Cerebellar nuclear complex (tissue), 1 donor: ENCODE data around the gene CATSPER3.

Experiments
- DNase-seq, 2 experiments: peaks; one replicate each; lab custom pipeline; 2025; lab: John Stamatoyannopoulos, UW

Gene CATSPER3

GRCh38 chr5:134967607-134968006 lies at the start of gene CATSPER3:
Gene CATSPER3 (plus strand): TSS chr5:134967907. CDS start chr5:134967992, 85 bp downstream.
- no peak for DNase-seq

- DNase-seq = no peak
Observed at GRCh38 chr5:134918861-134919260, 48.8 kb upstream of the CATSPER3 start.

DNA sequence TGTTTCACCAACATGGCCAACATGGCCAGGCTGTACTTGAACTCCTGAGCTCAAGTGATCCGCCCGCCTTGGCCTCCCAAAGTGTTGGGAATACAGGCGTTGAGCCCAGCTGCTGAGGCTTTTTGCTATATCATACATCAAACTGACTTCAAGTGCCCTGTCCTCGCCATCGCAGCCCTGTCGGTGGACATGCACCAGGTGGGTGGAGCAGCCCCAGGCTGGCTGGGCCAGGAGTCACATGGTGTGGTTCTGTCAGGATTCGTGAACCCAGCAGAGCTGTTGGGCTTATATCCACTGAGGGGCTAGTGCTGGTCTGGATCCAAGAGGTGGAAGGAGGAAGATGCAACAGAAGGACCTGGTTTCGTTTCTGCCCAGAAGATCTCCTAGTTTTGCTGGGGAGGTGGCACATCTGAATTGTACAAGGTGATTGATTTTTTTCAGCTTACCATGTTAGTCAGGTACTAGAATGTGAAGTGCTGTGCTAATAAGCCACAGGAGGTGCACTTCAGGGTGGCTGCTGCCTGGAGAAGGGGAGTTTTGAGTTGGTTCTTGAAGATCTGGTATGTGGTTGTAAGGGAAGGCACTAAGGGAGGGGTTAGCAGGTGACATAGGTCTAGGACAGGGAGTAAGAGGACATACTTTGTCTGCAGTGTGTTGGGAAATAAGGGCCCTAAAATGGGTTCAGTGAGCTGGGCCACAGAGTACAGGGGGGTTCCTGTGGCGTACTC lies 46.7 kb upstream of the CATSPER3 start:
- no peak for DNase-seq

GRCh38 chr5:134932508-134932907 lies 35.2 kb upstream of the CATSPER3 start:
- DNase-seq = no peak

DNA sequence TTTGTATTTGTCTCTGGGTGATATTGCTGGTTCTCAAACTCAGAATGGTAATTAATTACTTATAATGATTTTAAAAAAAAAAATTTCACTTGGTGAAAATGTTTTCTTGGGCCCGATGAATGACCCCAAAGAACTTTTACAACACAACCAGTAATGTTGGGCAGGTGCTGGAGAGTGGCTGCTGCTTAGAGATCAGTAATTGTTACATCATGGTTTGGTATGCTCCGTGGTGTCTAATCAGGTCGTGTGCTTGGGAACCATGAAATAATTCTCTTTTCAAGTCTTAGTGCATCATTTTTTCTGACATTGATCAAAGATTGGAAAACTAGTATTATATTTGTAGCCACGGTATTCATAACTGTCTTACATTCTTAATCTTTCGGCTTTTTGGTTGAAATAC lies 33.5 kb upstream of the CATSPER3 start:
- no peak for DNase-seq

DNA sequence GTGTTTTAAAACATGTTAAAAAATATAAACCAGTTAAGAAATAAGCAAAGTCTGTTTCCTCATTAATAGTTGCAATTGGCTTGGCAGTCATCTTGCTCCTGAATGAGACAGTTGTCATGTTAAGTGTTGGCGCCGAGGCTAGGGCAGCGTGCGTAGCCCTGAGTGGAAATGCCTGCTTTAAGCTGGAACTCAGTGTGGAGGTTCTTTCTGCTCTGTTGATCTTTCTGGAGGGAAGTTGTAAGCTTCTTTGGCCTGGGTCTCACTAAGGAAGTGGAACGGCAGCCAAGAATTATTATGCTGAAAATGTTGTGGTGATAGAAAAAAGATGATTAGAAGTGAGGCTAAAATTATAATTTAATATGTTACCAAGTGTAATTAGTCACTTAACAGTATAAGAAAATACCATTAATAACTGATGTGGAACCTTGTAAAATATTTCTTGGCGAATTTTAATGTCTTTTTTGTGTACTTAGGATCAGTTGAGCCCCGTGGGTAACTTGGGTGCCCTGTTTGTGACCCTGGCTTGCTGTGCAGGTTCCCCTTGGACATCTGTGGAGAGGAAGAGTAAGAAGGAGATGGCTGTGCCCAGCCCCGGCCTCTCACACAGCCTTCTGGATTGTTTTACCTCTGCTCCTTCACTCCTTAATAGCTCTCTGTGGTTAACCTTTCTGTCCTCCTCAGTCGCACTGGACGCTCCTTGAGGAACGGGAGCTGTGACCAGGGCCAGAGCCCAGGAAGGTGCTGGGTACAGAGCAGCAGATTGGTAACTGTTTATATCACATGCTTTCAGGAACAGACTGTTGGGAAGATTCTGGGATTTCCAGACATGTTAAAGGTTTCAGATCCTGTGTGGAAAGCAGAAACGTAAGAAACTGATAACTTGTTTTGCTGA lies 31.8 kb upstream of the CATSPER3 start:
- DNase-seq = no peak

- DNase-seq = no peak
Observed at GRCh38 chr5:134937526-134937925, 30.2 kb upstream of the CATSPER3 start.

DNA sequence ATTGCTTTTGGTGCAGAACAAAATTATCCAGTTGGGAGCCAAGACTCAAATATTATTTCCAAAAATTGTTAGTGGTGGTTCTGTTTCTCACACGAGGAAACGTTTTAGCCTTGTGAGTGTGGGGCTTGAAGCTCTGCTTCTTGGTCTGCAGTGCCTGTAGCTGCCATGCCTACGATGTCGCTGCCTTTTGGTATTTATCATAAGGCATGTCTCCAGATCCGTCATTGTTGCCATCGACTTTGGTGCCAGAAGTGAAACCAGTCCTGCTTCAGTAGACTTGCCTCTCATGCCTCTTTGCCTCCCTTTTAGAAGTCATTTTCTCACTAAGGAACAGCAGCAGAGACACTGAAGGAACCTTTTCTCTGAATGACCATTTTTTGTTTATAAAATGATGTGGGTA lies 29.7 kb upstream of the CATSPER3 start:
- DNase-seq = no peak

- no peak for DNase-seq
Observed at GRCh38 chr5:134939500-134939899, 28.2 kb upstream of the CATSPER3 start.

- no peak for DNase-seq
Observed at GRCh38 chr5:134943547-134943946, 24.2 kb upstream of the CATSPER3 start.

DNA sequence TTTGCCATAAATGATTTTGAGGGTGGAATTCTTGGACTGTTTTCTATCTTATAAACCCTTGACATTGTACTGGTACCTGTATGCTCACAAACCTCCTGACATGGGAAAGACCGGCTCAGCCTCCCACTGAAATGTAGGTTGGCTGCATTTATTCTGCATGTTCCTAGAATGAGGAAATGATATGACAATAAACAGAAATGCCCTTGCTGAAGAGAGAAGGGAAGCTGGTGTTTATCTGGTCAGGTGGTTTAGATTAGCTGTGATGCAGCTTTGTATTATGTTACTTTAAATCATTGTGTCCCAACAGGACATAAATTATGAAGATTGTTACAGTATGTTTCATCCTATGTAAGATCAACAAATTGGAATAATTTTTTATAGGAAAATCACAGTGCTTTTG lies 23.1 kb upstream of the CATSPER3 start:
- no peak for DNase-seq

- DNase-seq = no peak
Observed at GRCh38 chr5:134945041-134945440, 22.7 kb upstream of the CATSPER3 start.

- DNase-seq = no peak
Observed at GRCh38 chr5:134948911-134949310, 18.8 kb upstream of the CATSPER3 start.

GRCh38 chr5:134949316-134949715 lies 18.4 kb upstream of the CATSPER3 start:
- no peak for DNase-seq

- DNase-seq = no peak
Observed at GRCh38 chr5:134957920-134958608, 9.6 kb upstream of the CATSPER3 start.

- no peak for DNase-seq
Observed at GRCh38 chr5:134958755-134959154, 9.0 kb upstream of the CATSPER3 start.

DNA sequence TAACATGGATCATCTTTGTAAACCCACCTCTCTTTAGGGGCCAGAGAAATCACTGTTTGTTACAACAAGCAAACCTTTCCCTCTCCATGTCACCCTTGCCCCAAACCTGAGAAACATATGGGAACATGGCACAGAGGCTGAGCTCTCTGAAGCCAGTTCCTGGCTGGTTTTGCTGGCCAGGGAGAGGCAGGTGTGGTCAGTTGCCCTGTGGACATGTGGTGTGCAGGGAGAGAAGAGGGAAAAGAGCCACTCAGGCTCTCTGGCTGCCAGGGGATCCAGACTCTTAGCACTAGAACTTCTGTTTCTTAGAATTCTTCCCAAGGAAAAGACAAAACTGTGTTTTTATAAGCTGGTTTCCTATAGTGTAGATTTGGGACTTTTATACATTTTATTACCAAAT lies 4.6 kb upstream of the CATSPER3 start:
- no peak for DNase-seq

- DNase-seq = no peak
Observed at GRCh38 chr5:134964359-134965270, 3.1 kb upstream of the CATSPER3 start.

DNA sequence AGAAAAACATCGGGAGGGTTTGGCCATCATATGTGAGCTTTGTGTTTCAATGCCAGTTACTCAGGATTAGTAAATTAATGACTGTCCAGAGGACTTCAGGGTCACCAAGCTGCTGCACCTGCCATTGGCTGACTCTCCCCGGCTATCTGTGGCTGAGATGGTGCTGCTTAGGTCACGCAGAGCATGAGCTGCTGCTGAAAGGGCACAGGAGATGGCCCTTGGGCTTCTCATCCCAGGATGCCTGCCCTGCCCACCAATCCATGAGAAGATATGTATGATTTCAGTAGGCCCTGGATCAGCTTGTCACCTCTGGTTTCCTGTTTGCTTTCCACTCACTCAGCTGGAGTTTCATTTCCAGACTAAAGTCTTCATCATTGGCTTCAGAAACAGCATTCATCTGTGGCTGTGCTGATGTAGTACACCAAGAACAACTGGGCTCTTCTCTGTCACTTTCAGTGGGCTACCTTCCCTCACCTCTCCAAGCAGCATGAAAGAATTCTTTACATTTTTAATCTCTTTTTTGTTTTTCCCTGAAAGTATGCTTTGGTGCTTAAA lies 2.4 kb upstream of the CATSPER3 start:
- DNase-seq = no peak

- no peak for DNase-seq
Observed at GRCh38 chr5:134968055-134968454, 348 bp downstream of the CATSPER3 start.

DNA sequence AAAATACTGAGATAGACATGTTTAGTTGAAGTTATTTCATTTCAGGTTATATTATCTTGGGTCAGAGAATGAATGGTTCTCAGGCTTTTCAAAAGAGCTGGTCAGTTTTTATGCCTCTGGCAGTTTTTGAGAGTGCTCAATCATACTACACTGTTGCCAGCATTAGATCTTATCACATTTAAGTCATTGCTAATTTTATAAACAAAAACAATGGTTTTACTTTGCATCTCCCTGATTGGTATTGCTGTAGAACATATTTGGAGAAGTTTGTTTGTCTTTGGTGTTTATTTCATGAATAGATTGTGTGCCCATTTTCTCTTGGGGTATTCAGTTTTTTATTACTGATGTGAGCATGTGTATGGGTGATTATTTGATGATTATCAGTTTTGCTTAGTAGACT lies 1.5 kb downstream of the CATSPER3 start:
- no peak for DNase-seq
